ENCODE data around the gene TP53. TPM values are rescaled to one million over a fixed set of nuclear protein-coding genes. Genes with fewer than 3 reads are reported as not detected.

TP53 gene
- polyA plus RNA-seq, 3 donors, result 16.2 to 35.1 (median 25.8) TPM

GRCh38 chr17:7721612-7722011 is 34.3 kb upstream of the TP53 start:
- H3K9ac ChIP-seq (ENCODE audit: insufficient read depth, low read length, poor library complexity, severe bottlenecking), result no peak overlapping the region
- H3K9me3 ChIP-seq (replicated peaks in 1 of 2; ENCODE audit: control insufficient read depth in 1 of 2, insufficient read depth in 1 of 2, low read length in 2 of 2), result peaks cover 0 to 6% of the 10 kb centered on the region in 2 donors
- H3K36me3 ChIP-seq (replicated peaks in 1 of 2; ENCODE audit: control insufficient read depth in 1 of 2, insufficient read depth in 2 of 2, low read length in 2 of 2), result no peaks in the 10 kb centered on the region
- no peaks in the 10 kb centered on the region for H3K79me2 ChIP-seq (ENCODE audit: insufficient read depth, low read length)
- intact Hi-C loops (cut with micrococcal nuclease), result no loop called here
- no CpG with 5 or more reads among the region's 2 CpGs for WGBS (ENCODE audit: insufficient coverage)
- H2AFZ ChIP-seq (ENCODE audit: insufficient read depth, low read depth, low read length, poor library complexity, severe bottlenecking), result no peak overlapping the region
- no peak overlapping the region for H3K4me2 ChIP-seq (replicated peaks; ENCODE audit: extremely low read depth, low read length, poor library complexity, severe bottlenecking)
- H3K27me3 Mint-ChIP-seq (ENCODE audit: low read depth in 3 of 3), result peaks cover 38 to 54% (median 41%) of the 10 kb centered on the region in 3 donors
- no peak overlapping the region for H3K27ac ChIP-seq (ENCODE audit: low read depth in 1 of 2, low read length in 2 of 2)
- H3K4me3 ChIP-seq (replicated peaks in 1 of 3; ENCODE audit: low read depth in 2 of 3, low read length in 3 of 3), result no peak overlapping the region
- no peak for TF ChIP-seq CTCF (IDR thresholded peaks at IDR 0.05)
- peaks cover 0 to 2% (median 0%) of the 10 kb centered on the region in 7 donors for H3K9me3 Mint-ChIP-seq
- peaks cover 14 to 15% of the 10 kb centered on the region in 2 donors for H3K4me1 ChIP-seq (ENCODE audit: control insufficient read depth in 1 of 2, insufficient read depth in 2 of 2, low read length in 2 of 2)
- H4K20me1 ChIP-seq (ENCODE audit: insufficient read depth, low read length), result no peaks in the 10 kb centered on the region
- peaks cover 12% of the 10 kb centered on the region for H3K4me1 Mint-ChIP-seq
- H3K4me3 Mint-ChIP-seq, result no peak overlapping the region
- no peak overlapping the region for H3K27ac Mint-ChIP-seq
- no peak for DNase-seq
- H3K36me3 Mint-ChIP-seq, result peaks cover 0 to 2% of the 10 kb centered on the region in 2 donors
- H3K27me3 ChIP-seq (ENCODE audit: control insufficient read depth in 2 of 2, insufficient read depth in 2 of 2, low read length in 2 of 2), result peaks cover 13 to 44% of the 10 kb centered on the region in 2 donors

GRCh38 chr17:7720125-7720524 is 32.8 kb upstream of the TP53 start:
- Mint-ChIP-seq H3K4me1 (peaks cover 16% of the 10 kb centered on the region), H3K4me3 (peak overlapping the region in 1 of 2 donors; percentile 66), H3K27me3 (ENCODE audit: low read depth in 3 of 3) (peaks cover 47 to 69% (median 56%) of the 10 kb centered on the region in 3 donors), H3K9me3 (peaks cover 0 to 2% (median 0%) of the 10 kb centered on the region in 7 donors), H3K27ac (no peak overlapping the region), H3K36me3 (peaks cover 0 to 2% of the 10 kb centered on the region in 2 donors)
- peaks cover 0 to 6% of the 10 kb centered on the region in 2 donors for H3K9me3 ChIP-seq (replicated peaks in 1 of 2; ENCODE audit: control insufficient read depth in 1 of 2, insufficient read depth in 1 of 2, low read length in 2 of 2)
- H3K36me3 ChIP-seq (replicated peaks in 1 of 2; ENCODE audit: control insufficient read depth in 1 of 2, insufficient read depth in 2 of 2, low read length in 2 of 2), result no peaks in the 10 kb centered on the region
- H3K27me3 ChIP-seq (ENCODE audit: control insufficient read depth in 2 of 2, insufficient read depth in 2 of 2, low read length in 2 of 2), result peaks cover 19 to 59% of the 10 kb centered on the region in 2 donors
- no peak for DNase-seq
- no peaks in the 10 kb centered on the region for H3K79me2 ChIP-seq (ENCODE audit: insufficient read depth, low read length)
- no peak overlapping the region for H3K27ac ChIP-seq (ENCODE audit: low read depth in 1 of 2, low read length in 2 of 2)
- H4K20me1 ChIP-seq (ENCODE audit: insufficient read depth, low read length), result no peaks in the 10 kb centered on the region
- intact Hi-C loops (cut with micrococcal nuclease), result no loop called here
- H2AFZ ChIP-seq (ENCODE audit: insufficient read depth, low read depth, low read length, poor library complexity, severe bottlenecking), result no peak overlapping the region
- 60% methylated on average over 3 of the region's 4 CpGs for WGBS (ENCODE audit: insufficient coverage)
- no peak for TF ChIP-seq CTCF (IDR thresholded peaks at IDR 0.05)
- no peak overlapping the region for H3K9ac ChIP-seq (ENCODE audit: insufficient read depth, low read length, poor library complexity, severe bottlenecking)
- peaks cover 16% of the 10 kb centered on the region in 2 donors for H3K4me1 ChIP-seq (ENCODE audit: control insufficient read depth in 1 of 2, insufficient read depth in 2 of 2, low read length in 2 of 2)
- H3K4me3 ChIP-seq (replicated peaks in 1 of 3; ENCODE audit: low read depth in 2 of 3, low read length in 3 of 3), result no peak overlapping the region
- H3K4me2 ChIP-seq (replicated peaks; ENCODE audit: extremely low read depth, low read length, poor library complexity, severe bottlenecking), result no peak overlapping the region

All from CD14-positive monocyte (primary cell).